Glomerular endothelial cell (primary cell): ENCODE data around the gene ANKRD49. TPM values are rescaled to one million over a fixed set of nuclear protein-coding genes. Genes with fewer than 3 reads are reported as not detected.

Experiments
- DNase-seq: peaks from one replicate; pipeline ENCODE4 v3.0.0-alpha.2; 2011; ENCODE audit warnings: low read depth, low spot score; ENCODE audit errors: extremely low read depth
- total RNA-seq: library from RNA; depleted of rRNA; stranded (reverse); fragments of >200 nt; gene quantifications from 2 replicates; pipeline ENCODE4 v1.2.3, GENCODE V29; 2015

ANKRD49 gene
- total RNA-seq, 1 donor from 2014 or later: 4.3 TPM

DNA sequence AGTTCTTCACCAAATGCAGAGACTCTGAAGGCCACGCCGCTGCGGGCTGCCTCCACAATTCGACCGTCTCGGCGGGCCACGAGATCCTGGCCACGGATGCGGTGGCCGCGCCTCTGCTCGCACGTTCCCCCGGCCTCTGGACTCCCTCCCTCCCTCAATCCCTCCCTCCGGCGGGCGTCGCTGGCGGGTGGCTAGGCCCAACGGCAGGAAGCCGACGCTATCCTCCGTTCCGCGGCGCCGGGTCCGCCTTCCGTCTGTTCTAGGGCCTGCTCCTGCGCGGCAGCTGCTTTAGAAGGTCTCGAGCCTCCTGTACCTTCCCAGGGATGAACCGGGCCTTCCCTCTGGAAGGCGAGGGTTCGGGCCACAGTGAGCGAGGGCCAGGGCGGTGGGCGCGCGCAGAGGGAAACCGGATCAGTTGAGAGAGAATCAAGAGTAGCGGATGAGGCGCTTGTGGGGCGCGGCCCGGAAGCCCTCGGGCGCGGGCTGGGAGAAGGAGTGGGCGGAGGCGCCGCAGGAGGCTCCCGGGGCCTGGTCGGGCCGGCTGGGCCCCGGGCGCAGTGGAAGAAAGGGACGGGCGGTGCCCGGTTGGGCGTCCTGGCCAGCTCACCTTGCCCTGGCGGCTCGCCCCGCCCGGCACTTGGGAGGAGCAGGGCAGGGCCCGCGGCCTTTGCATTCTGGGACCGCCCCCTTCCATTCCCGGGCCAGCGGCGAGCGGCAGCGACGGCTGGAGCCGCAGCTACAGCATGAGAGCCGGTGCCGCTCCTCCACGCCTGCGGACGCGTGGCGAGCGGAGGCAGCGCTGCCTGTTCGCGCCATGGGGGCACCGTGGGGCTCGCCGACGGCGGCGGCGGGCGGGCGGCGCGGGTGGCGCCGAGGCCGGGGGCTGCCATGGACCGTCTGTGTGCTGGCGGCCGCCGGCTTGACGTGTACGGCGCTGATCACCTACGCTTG, 50.2 kb downstream of the ANKRD49 start, which contains the start of gene FUT4:
FUT4 (plus strand) TSS at position 227 of the 951 bp plus-strand sequence; CDS start at position 440, 213 bp downstream.
- DNase-seq: no peak

DNA sequence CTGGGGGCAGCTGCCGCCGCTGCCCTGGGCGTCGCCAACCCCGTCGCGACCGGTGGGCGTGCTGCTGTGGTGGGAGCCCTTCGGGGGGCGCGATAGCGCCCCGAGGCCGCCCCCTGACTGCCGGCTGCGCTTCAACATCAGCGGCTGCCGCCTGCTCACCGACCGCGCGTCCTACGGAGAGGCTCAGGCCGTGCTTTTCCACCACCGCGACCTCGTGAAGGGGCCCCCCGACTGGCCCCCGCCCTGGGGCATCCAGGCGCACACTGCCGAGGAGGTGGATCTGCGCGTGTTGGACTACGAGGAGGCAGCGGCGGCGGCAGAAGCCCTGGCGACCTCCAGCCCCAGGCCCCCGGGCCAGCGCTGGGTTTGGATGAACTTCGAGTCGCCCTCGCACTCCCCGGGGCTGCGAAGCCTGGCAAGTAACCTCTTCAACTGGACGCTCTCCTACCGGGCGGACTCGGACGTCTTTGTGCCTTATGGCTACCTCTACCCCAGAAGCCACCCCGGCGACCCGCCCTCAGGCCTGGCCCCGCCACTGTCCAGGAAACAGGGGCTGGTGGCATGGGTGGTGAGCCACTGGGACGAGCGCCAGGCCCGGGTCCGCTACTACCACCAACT, 51.0 kb downstream of the ANKRD49 start:
- DNase-seq: no peak

DNA sequence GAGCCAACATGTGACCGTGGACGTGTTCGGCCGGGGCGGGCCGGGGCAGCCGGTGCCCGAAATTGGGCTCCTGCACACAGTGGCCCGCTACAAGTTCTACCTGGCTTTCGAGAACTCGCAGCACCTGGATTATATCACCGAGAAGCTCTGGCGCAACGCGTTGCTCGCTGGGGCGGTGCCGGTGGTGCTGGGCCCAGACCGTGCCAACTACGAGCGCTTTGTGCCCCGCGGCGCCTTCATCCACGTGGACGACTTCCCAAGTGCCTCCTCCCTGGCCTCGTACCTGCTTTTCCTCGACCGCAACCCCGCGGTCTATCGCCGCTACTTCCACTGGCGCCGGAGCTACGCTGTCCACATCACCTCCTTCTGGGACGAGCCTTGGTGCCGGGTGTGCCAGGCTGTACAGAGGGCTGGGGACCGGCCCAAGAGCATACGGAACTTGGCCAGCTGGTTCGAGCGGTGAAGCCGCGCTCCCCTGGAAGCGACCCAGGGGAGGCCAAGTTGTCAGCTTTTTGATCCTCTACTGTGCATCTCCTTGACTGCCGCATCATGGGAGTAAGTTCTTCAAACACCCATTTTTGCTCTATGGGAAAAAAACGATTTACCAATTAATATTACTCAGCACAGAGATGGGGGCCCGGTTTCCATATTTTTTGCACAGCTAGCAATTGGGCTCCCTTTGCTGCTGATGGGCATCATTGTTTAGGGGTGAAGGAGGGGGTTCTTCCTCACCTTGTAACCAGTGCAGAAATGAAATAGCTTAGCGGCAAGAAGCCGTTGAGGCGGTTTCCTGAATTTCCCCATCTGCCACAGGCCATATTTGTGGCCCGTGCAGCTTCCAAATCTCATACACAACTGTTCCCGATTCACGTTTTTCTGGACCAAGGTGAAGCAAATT, 51.7 kb downstream of the ANKRD49 start:
- no peak for DNase-seq

GRCh38 chr11:94546162-94546470, 52.3 kb downstream of the ANKRD49 start:
- DNase-seq: no peak

- DNase-seq: no peak
These were observed 53.1 kb downstream of the ANKRD49 start for GRCh38 chr11:94546886-94547285.

- no peak for DNase-seq
These were observed 55.4 kb downstream of the ANKRD49 start for GRCh38 chr11:94549146-94549545.

Other genes with a start within 250 kb of the ANKRD49 start
- gene IZUMO1R, start 189.4 kb upstream of the ANKRD49 start, total RNA-seq: not detected in 2 replicates
- gene GPR83, start 92.6 kb upstream of the ANKRD49 start, total RNA-seq: not detected in 2 replicates
- gene MRE11, start 140 bp upstream of the ANKRD49 start, total RNA-seq: 9.5 and 10.8 TPM in 2 replicates
- gene C11orf97, start 18.5 kb downstream of the ANKRD49 start, total RNA-seq: not detected in 2 replicates
- gene FUT4, start 49.9 kb downstream of the ANKRD49 start, total RNA-seq: 6.7 and 8.7 TPM in 2 replicates
- 1.1 and 4.0 TPM in 2 replicates for gene PIWIL4, start 73.4 kb downstream of the ANKRD49 start, total RNA-seq